H7 (cell line): ENCODE results near the gene ZNF586. TPM values are rescaled to one million over a fixed set of nuclear protein-coding genes. Genes with fewer than 3 reads are reported as not detected.
"Not testable (repeated sequence)": the region's sequence is repeated elsewhere in the genome, so short reads cannot be mapped to it uniquely, and the experiment has no call there.

Experiments
- DNase-seq: peaks from one replicate; pipeline ENCODE4 v3.0.0; 2012
- H3K27me3 ChIP-seq: 2 replicates; pipeline ENCODE4 v1.6.0; 2011; ENCODE audit warnings: mild to moderate bottlenecking, low read length; ENCODE audit not compliant: control insufficient read depth, insufficient read depth
- H3K36me3 ChIP-seq: replicated peaks from 2 replicates; pipeline ENCODE4 v1.5.1; 2011; ENCODE audit warnings: low read length; ENCODE audit not compliant: control insufficient read depth, insufficient read depth
- H3K4me3 ChIP-seq: 2 replicates; pipeline ENCODE4 v1.5.1; 2011; ENCODE audit warnings: low read depth, mild to moderate bottlenecking, control low read depth, low read length, moderate library complexity; ENCODE audit not compliant: insufficient read depth
- total RNA-seq: library from RNA; depleted of rRNA; stranded (reverse); fragments of >200 nt; shearing (Covaris generic); gene quantifications from 2 replicates; pipeline ENCODE4 v1.2.3, GENCODE V29; 2014; rRNA removed

The ZNF586 gene
- total RNA-seq, 1 experiment from 2014 or later, result 13.4 TPM

- not testable (repeated sequence) for H3K27me3 ChIP-seq, H3K4me3 ChIP-seq, H3K36me3 ChIP-seq, DNase-seq
Measured at GRCh38 chr19:57823608-57824007, 54.1 kb downstream of the ZNF586 start.

GRCh38 chr19:57825511-57825910 lies 56.0 kb downstream of the ZNF586 start:
- H3K36me3 ChIP-seq, result no peaks in the 10 kb centered on the region; the same call in 1 of the 2 replicates
- no peak for DNase-seq
- H3K27me3 ChIP-seq, result no peaks in the 10 kb centered on the region
- H3K4me3 ChIP-seq, result no peak overlapping the region

- no peak for DNase-seq
- H3K27me3 ChIP-seq, result no peaks in the 10 kb centered on the region
- no peaks in the 10 kb centered on the region for H3K36me3 ChIP-seq
- H3K4me3 ChIP-seq, result no peak overlapping the region
Measured at GRCh38 chr19:57829316-57829715, 59.8 kb downstream of the ZNF586 start.

- Histone ChIP-seq H3K27me3 (no peaks in the 10 kb centered on the region), H3K4me3 (peak within 1 kb of the TSS; percentile 93), H3K36me3 (no peaks in the 10 kb centered on the region)
- DNase-seq, result peak; percentile 92
Measured at GRCh38 chr19:57830071-57830602, 60.7 kb downstream of the ZNF586 start, which contains the start of gene ZNF587B. Gene ZNF587B, plus strand, starts transcription at chr19:57830299. Its CDS starts 230 bp downstream, at chr19:57830529.

Other genes with a start within 250 kb of the ZNF586 start
- 3.6 and 5.6 TPM in 2 replicates for gene ZNF549, start 242.3 kb upstream of the ZNF586 start, total RNA-seq
- gene ZNF550, start 209.8 kb upstream of the ZNF586 start, total RNA-seq, result 5.7 and 9.7 TPM in 2 replicates
- gene ZNF416, start 190.8 kb upstream of the ZNF586 start, total RNA-seq, result 5.2 and 7.1 TPM in 2 replicates
- gene ZIK1, start 185.5 kb upstream of the ZNF586 start, total RNA-seq, result 15.9 and 25.7 TPM in 2 replicates
- 7.2 and 11.5 TPM in 2 replicates for gene ZNF530, start 169.8 kb upstream of the ZNF586 start, total RNA-seq
- 31.6 and 34.4 TPM in 2 replicates for gene ZNF134, start 155.4 kb upstream of the ZNF586 start, total RNA-seq
- gene ZNF211, start 136.5 kb upstream of the ZNF586 start, total RNA-seq, result 12.3 and 13.9 TPM in 2 replicates
- gene ZSCAN4, start 100.7 kb upstream of the ZNF586 start, total RNA-seq, result not detected in 2 replicates
- gene ZNF551, start 87.7 kb upstream of the ZNF586 start, total RNA-seq, result 19.9 and 28.2 TPM in 2 replicates
- 3.9 and 9.1 TPM in 2 replicates for gene ZNF154, start 60.5 kb upstream of the ZNF586 start, total RNA-seq
- gene ZNF671, start 42.1 kb upstream of the ZNF586 start, total RNA-seq, result 7.7 and 9.9 TPM in 2 replicates
- gene ZNF776, start 22.9 kb upstream of the ZNF586 start, total RNA-seq, result 20.4 and 21.5 TPM in 2 replicates
- 6.6 and 9.3 TPM in 2 replicates for gene ZNF552, start 45.2 kb downstream of the ZNF586 start, total RNA-seq
- gene ZNF587B, start 60.6 kb downstream of the ZNF586 start, total RNA-seq, result 24.4 and 27.9 TPM in 2 replicates
- 19.0 and 19.7 TPM in 2 replicates for gene ZNF587, start 80.2 kb downstream of the ZNF586 start, total RNA-seq
- gene ZNF814, start 119.4 kb downstream of the ZNF586 start, total RNA-seq, result 16.8 and 24.3 TPM in 2 replicates
- 8.1 and 10.6 TPM in 2 replicates for gene ZNF417, start 146.9 kb downstream of the ZNF586 start, total RNA-seq
- 5.7 and 6.0 TPM in 2 replicates for gene ZNF418, start 165.7 kb downstream of the ZNF586 start, total RNA-seq
- gene ZNF256, start 178.0 kb downstream of the ZNF586 start, total RNA-seq, result 4.0 and 6.8 TPM in 2 replicates
- 0.38 TPM in 1 of 2 replicates, not detected in the other for gene C19orf18, start 204.9 kb downstream of the ZNF586 start, total RNA-seq
- gene ZNF606, start 233.1 kb downstream of the ZNF586 start, total RNA-seq, result 16.9 and 19.7 TPM in 2 replicates